Caco-2 (cell line): ENCODE data around the gene SH3BP1. TPM values are rescaled to one million over a fixed set of nuclear protein-coding genes. Genes with fewer than 3 reads are reported as not detected.

Experiments
- BruUV-seq: library from RNA; stranded (reverse); fragments of 400-500 nt; replicated peaks from 2 replicates; lab custom pipeline; 2021; lab: Mats Ljungman, UMichigan
- CTCF ChIA-PET: fragments of 300-600 bp; sonication (Branson Sonifier 250); formaldehyde crosslinking; loops from one replicate; lab custom pipeline; 2022; ENCODE audit warnings: antibody characterized with exemption; lab: Charles Lee
- POLR2A ChIA-PET: fragments of 300-600 bp; sonication (Branson Sonifier 250); formaldehyde crosslinking; loops from one replicate; lab custom pipeline; 2022; ENCODE audit warnings: antibody characterized with exemption; lab: Charles Lee
- DNase-seq, 2 experiments: peaks; one replicate each; pipeline versions ENCODE4 v3.0.0 to v3.0.0-alpha.2; 2020 to 2022
- H3K27me3 ChIP-seq: replicated peaks from 2 replicates; pipeline ENCODE4 v1.6.0; 2011; ENCODE audit warnings: low read length; ENCODE audit not compliant: control insufficient read depth, insufficient read depth
- H3K36me3 ChIP-seq: 2 replicates; pipeline ENCODE4 v1.5.1; 2011; ENCODE audit warnings: low read length; ENCODE audit not compliant: control insufficient read depth, insufficient read depth
- H3K4me1 ChIP-seq: fragments of 250-450 bp; sonication (Bioruptor Pico); 2 replicates; pipeline ENCODE4 v1.5.1; 2020; ENCODE audit warnings: mild to moderate bottlenecking
- H3K4me3 ChIP-seq: 2 replicates; pipeline ENCODE4 v1.5.1; 2011; ENCODE audit warnings: low read depth, mild to moderate bottlenecking, control low read depth, low read length
- H3K9me3 ChIP-seq: fragments of 250-450 bp; sonication (Bioruptor Pico); 2 replicates; pipeline ENCODE4 v1.5.1; 2020; ENCODE audit warnings: mild to moderate bottlenecking, moderate library complexity
- H3K27ac Mint-ChIP-seq: one replicate; pipeline ENCODE4 v1.8.0; 2022; ENCODE audit warnings: mixed read lengths; ENCODE audit not compliant: unreplicated experiment
- H3K27me3 Mint-ChIP-seq: one replicate; pipeline ENCODE4 v1.8.0; 2022; ENCODE audit warnings: mixed read lengths; ENCODE audit not compliant: insufficient read depth, unreplicated experiment
- H3K36me3 Mint-ChIP-seq: one replicate; pipeline ENCODE4 v1.8.0; 2022; ENCODE audit warnings: mild to moderate bottlenecking, mixed read lengths; ENCODE audit not compliant: insufficient read depth, unreplicated experiment
- H3K4me1 Mint-ChIP-seq: one replicate; pipeline ENCODE4 v1.8.0; 2022; ENCODE audit warnings: low read depth, mixed read lengths; ENCODE audit not compliant: unreplicated experiment
- H3K4me3 Mint-ChIP-seq: one replicate; pipeline ENCODE4 v1.8.0; 2022; ENCODE audit warnings: mild to moderate bottlenecking, moderate library complexity, mixed read lengths; ENCODE audit not compliant: unreplicated experiment
- H3K9me3 Mint-ChIP-seq: one replicate; pipeline ENCODE4 v1.8.0; 2022; ENCODE audit warnings: mixed read lengths; ENCODE audit not compliant: unreplicated experiment
- CTCF ChIP-seq, 2 experiments: fragments of 200-600 bp in 1 of 2; IDR thresholded peaks; 1 replicate in 1 of 2; 2 replicates in 1 of 2; pipeline versions ENCODE4 v1.5.1 to v1.8.0; 2011 to 2022; ENCODE audit warnings: antibody characterized with exemption in 1 of 2, control low read depth in 1 of 2, inconsistent platforms in 1 of 2, low read depth in 1 of 2, low read length in 1 of 2, mild to moderate bottlenecking in 1 of 2, moderate library complexity in 1 of 2; ENCODE audit not compliant: insufficient read depth in 1 of 2, severe bottlenecking in 1 of 2, unreplicated experiment in 1 of 2
- intact Hi-C: fragments of 100-400 bp; cut with micrococcal nuclease; formaldehyde crosslinking; loops from one replicate; pipeline ENCODE4 v1.10.0; 2022; ENCODE audit not compliant: unreplicated experiment
- total RNA-seq: library from RNA; stranded (reverse); gene quantifications from 2 replicates; pipeline ENCODE4 v1.2.3, GENCODE V29; 2022

The SH3BP1 gene
- total RNA-seq, 1 experiment from 2014 or later, result 19.8 TPM

DNA sequence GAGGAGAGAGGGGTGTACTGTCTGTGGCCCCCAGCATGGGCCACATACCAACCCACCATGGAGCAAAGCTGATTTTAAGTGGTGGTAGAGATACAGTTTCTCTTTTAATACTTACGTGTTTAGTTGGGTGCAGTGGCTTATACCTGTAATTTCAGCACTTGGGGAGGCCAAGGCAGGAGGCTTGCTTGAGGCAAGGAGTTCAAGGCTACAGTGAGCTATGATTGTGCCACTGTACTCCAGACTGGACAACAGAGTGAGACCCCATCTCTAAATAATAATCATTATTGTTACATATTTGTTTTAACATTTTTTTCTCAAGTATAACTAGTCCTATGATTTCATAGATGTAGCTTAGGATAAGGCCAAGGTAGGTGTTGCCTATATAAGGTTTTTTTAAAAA lies 22.0 kb upstream of the SH3BP1 start:
- Histone ChIP-seq H3K27me3 (no peaks in the 10 kb centered on the region), H3K4me3 (no peak overlapping the region), H3K36me3 (0 out of 2 replicates have a peak, but pooled peaks cover 2% of the 10 kb centered on the region), H3K4me1 (no peaks in the 10 kb centered on the region), H3K9me3 (no peaks in the 10 kb centered on the region)
- no peak for TF ChIP-seq CTCF (IDR thresholded peaks at IDR 0.05; ENCODE audit: insufficient read depth in 1 of 2, low read depth in 1 of 2, low read length in 1 of 2, severe bottlenecking in 1 of 2, unreplicated experiment in 1 of 2)
- no peaks in the 10 kb centered on the region for H3K4me1 Mint-ChIP-seq
- no peak overlapping the region for H3K27ac Mint-ChIP-seq
- H3K9me3 Mint-ChIP-seq, result no peaks in the 10 kb centered on the region
- no peaks in the 10 kb centered on the region for H3K27me3 Mint-ChIP-seq
- ChIA-PET POLR2A (interaction anchor here (0.6 kb wide), 1 partner anchor 9 kb away, joined by 3 read pairs; the partner anchor contains the start of gene GGA1), CTCF (interaction anchor here (0.6 to 2.0 kb wide), 2 partner anchors 10 to 41 kb away, joined by 3 to 4 read pairs; partner anchors contain the start of gene PDXP)
- DNase-seq, result no peak
- peaks cover 11% of the 10 kb centered on the region for H3K36me3 Mint-ChIP-seq
- intact Hi-C loops, result no loop called here
- no TSS peak for BruUV-seq
- no peak overlapping the region for H3K4me3 Mint-ChIP-seq

DNA sequence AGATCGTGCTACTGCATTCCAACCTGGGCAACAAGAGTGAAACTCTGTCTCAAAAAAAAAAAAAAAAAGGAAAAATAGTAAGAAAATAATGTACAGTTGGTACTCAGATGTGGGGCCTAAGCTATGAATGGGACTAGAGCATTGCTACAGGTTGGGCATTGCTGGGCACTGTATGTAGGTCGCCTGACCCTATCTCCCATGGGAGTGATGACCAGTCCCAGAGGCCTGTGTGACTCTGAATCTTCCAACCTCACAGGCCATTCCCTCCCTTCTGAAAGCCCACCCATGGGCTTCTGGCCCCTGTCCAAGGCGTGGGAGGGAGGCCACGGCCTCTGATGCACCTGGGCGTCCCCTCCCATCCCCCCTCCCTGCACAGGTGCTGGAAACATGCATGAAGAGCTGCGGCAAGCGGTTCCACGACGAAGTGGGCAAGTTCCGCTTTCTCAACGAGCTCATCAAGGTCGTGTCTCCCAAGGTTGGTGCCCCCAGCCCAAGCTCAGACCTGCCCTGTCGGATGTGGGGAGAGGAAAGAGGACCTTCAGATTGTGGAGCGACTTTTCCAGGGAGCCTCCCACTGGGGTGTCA lies 21.3 kb upstream of the SH3BP1 start:
- H3K4me1 ChIP-seq, result no peaks in the 10 kb centered on the region
- Mint-ChIP-seq H3K27me3 (no peaks in the 10 kb centered on the region), H3K36me3 (peaks cover 14% of the 10 kb centered on the region), H3K4me1 (no peaks in the 10 kb centered on the region), H3K4me3 (no peak overlapping the region), H3K27ac (no peak overlapping the region), H3K9me3 (no peaks in the 10 kb centered on the region)
- TSS peak; percentile 27 for BruUV-seq
- POLR2A ChIA-PET, result interaction anchor here (0.6 kb wide), 1 partner anchor 10 kb away, joined by 3 read pairs; the partner anchor contains the start of gene GGA1
- DNase-seq, result no peak
- no peak for TF ChIP-seq CTCF (IDR thresholded peaks at IDR 0.05; ENCODE audit: insufficient read depth in 1 of 2, low read depth in 1 of 2, low read length in 1 of 2, severe bottlenecking in 1 of 2, unreplicated experiment in 1 of 2)
- H3K36me3 ChIP-seq, result 0 out of 2 replicates have a peak, but pooled peaks cover 2% of the 10 kb centered on the region
- no peak overlapping the region for H3K4me3 ChIP-seq
- H3K9me3 ChIP-seq, result no peaks in the 10 kb centered on the region
- no peaks in the 10 kb centered on the region for H3K27me3 ChIP-seq
- CTCF ChIA-PET, result interaction anchor here (0.6 to 2.1 kb wide), 3 partner anchors 11 to 40 kb away, joined by 3 to 5 read pairs (median 3); partner anchors contain the start of gene PDXP
- intact Hi-C loops, result no loop called here

DNA sequence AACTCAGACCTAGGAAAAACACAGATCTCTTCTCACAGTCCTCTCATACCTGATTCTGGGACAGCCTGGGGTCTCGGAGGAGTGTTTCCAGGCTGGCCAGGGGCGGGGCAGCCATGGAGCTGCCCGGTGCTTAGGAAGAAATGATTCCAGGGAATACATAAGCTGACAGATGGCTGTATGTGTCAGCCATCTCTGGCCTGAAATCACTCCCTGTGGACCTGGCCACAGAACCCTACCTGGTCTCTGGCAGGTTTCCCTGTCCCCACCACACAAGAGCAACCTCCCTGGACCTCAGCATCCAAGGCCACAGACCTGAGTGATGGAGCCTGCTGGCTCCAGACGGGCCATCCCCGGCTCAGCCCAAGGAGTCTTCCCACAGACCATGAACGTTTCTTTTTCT lies 20.8 kb upstream of the SH3BP1 start:
- H3K9me3 ChIP-seq, result no peaks in the 10 kb centered on the region
- H3K36me3 ChIP-seq, result 0 out of 2 replicates have a peak, but pooled peaks cover 2% of the 10 kb centered on the region
- intact Hi-C loops, result no loop called here
- no peaks in the 10 kb centered on the region for H3K27me3 ChIP-seq
- no peak for TF ChIP-seq CTCF (IDR thresholded peaks at IDR 0.05; ENCODE audit: insufficient read depth in 1 of 2, low read depth in 1 of 2, low read length in 1 of 2, severe bottlenecking in 1 of 2, unreplicated experiment in 1 of 2)
- POLR2A ChIA-PET, result no interaction called here
- no peak for DNase-seq
- no TSS peak for BruUV-seq
- Mint-ChIP-seq H3K4me3 (no peak overlapping the region), H3K4me1 (no peaks in the 10 kb centered on the region), H3K27ac (no peak overlapping the region), H3K9me3 (no peaks in the 10 kb centered on the region), H3K27me3 (no peaks in the 10 kb centered on the region), H3K36me3 (peaks cover 19% of the 10 kb centered on the region)
- H3K4me1 ChIP-seq, result no peaks in the 10 kb centered on the region
- H3K4me3 ChIP-seq, result no peak overlapping the region
- CTCF ChIA-PET, result interaction anchor here (0.7 to 2.1 kb wide), 2 partner anchors 12 to 24 kb away, joined by 3 to 5 read pairs; no protein-coding TSS in a partner anchor
